ENCODE data around the gene SKAP2.

Gene SKAP2

GRCh38 chr7:26658389-26659084 lies 205.9 kb downstream of the SKAP2 start:
- no peak for DNase-seq

GRCh38 chr7:26657686-26658388 lies 206.6 kb downstream of the SKAP2 start:
- no peak for DNase-seq

- DNase-seq: no peak
Measured at GRCh38 chr7:26657206-26657641, 207.2 kb downstream of the SKAP2 start.

GRCh38 chr7:26656735-26657134 lies 207.7 kb downstream of the SKAP2 start:
- DNase-seq: no peak

GRCh38 chr7:26655781-26656180 lies 208.6 kb downstream of the SKAP2 start:
- DNase-seq: no peak

- DNase-seq: no peak
Measured at GRCh38 chr7:26653430-26654399, 210.7 kb downstream of the SKAP2 start.

GRCh38 chr7:26652401-26653100 lies 211.8 kb downstream of the SKAP2 start:
- no peak for DNase-seq

GRCh38 chr7:26650103-26650502 lies 214.3 kb downstream of the SKAP2 start:
- no peak for DNase-seq

- DNase-seq: no peak
Measured at GRCh38 chr7:26649388-26649787, 215.0 kb downstream of the SKAP2 start.

- no peak for DNase-seq
Measured at GRCh38 chr7:26648554-26648953, 215.8 kb downstream of the SKAP2 start.

GRCh38 chr7:26646336-26647048 lies 217.9 kb downstream of the SKAP2 start:
- no peak for DNase-seq

GRCh38 chr7:26645121-26645520 lies 219.3 kb downstream of the SKAP2 start:
- DNase-seq: no peak

- no peak for DNase-seq
Measured at GRCh38 chr7:26642416-26642815, 222.0 kb downstream of the SKAP2 start.

- no peak for DNase-seq
Measured at GRCh38 chr7:26639695-26640094, 224.7 kb downstream of the SKAP2 start.

GRCh38 chr7:26639111-26639510 lies 225.3 kb downstream of the SKAP2 start:
- DNase-seq: no peak

- DNase-seq: no peak
Measured at GRCh38 chr7:26638140-26638539, 226.2 kb downstream of the SKAP2 start.

- no peak for DNase-seq
Measured at GRCh38 chr7:26637610-26638009, 226.8 kb downstream of the SKAP2 start.

GRCh38 chr7:26636808-26637207 lies 227.6 kb downstream of the SKAP2 start:
- DNase-seq: no peak

GRCh38 chr7:26633557-26633956 lies 230.8 kb downstream of the SKAP2 start:
- no peak for DNase-seq

GRCh38 chr7:26631601-26632000 lies 232.8 kb downstream of the SKAP2 start:
- no peak for DNase-seq

- no peak for DNase-seq
Measured at GRCh38 chr7:26630941-26631580, 233.3 kb downstream of the SKAP2 start.

- no peak for DNase-seq
Measured at GRCh38 chr7:26630361-26630760, 234.0 kb downstream of the SKAP2 start.
